Glomerular endothelial cell (primary cell): ENCODE measurements around the gene ENOSF1. TPM values are rescaled to one million over a fixed set of nuclear protein-coding genes. Genes with fewer than 3 reads are reported as not detected.

ENCODE experiments used
- DNase-seq: peaks from one replicate; pipeline ENCODE4 v3.0.0-alpha.2; 2011; ENCODE audit warnings: low read depth, low spot score; ENCODE audit errors: extremely low read depth
- total RNA-seq: library from RNA; depleted of rRNA; stranded (reverse); fragments of >200 nt; gene quantifications from 2 replicates; pipeline ENCODE4 v1.2.3, GENCODE V29; 2015

Gene ENOSF1
- total RNA-seq, 1 donor from 2014 or later, result 27.1 TPM

DNA sequence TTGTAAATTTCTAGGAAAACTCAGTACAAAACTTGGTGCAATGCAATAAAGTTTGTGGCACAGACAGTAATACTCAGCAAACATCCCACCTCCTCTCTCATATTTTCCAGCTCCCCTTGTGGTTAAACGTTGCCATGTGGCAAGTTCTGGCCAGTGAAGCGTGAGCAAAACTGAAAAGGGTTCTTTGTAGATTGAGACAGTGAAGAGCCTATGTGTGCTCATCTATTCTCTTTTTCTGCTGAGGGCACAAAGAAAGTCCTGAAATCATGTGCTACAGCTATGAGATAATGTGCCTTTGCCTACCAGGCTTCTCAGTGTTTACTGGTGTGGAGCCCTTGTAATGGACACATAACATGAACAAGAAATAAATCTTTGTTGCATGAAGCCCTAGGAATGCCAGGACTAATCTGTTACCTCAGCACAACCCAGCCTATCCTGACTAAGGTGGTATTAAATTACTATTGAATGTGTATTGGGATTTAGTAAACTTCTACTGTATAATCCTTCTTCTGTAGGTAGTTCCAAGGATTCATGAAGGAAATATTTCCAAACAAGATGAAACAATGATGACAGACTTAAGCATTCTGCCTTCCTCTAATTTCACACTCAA is 67.9 kb downstream of the ENOSF1 start:
- DNase-seq, result no peak

DNA sequence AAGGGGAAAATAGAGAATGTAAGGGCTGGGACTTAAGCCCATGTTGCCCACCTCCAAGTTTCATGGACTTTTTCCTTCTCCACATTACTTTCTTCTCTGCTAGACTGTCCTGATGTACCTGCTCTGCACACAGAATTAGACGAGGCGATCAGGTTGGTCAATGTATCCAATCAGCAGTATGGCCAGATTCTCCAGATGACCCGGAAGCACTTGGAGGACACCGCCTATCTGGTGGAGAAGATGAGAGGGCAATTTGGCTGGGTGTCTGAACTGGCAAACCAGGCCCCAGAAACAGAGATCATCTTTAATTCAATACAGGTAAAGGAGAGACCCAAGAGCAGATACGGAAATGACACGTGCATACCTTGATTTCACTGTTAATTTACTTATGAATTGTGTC is 71.2 kb downstream of the ENOSF1 start:
- DNase-seq, result no peak

DNA sequence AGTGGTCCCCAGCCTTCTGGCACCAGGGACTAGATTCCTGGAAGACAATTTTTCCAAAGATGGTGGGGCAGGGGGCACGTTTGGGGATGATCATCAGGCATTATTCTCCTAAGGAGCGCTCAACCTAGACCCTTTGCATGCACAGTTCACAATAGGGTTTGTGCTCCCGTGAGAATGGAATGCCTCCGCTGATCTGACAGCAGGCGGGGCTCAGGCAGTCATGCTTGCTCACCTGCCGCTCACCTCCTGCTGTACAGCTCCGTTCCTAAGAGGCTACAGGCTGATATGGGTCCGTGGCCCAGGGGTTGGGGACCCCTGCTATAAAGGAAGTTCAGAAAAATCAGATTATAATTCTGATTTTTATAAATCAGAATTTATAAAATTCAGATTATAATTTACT is 77.3 kb downstream of the ENOSF1 start:
- DNase-seq, result no peak

DNA sequence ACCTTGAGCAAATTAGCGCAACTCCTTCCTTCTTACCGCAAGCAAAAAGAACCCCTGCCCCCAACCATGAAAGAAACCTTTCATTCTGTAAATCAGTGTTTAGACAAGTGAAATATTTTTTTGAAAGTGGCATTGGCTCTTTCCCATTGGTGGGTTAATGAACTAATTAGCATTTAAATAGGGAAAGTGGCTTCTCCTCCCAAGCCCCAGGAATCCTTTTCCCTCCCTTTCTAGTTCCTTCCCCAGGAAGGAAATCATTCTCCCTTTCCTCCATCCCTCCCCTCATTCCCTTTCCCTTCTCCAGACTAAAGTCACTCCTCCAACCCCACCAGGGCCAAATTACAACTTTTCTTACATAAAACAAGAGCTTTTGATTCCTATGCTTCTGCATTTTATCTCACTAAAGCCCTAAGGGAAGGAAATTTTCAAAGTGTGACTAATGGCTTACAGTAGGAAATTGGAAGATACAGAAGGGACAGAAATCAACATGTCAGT is 77.8 kb downstream of the ENOSF1 start:
- DNase-seq, result no peak

DNA sequence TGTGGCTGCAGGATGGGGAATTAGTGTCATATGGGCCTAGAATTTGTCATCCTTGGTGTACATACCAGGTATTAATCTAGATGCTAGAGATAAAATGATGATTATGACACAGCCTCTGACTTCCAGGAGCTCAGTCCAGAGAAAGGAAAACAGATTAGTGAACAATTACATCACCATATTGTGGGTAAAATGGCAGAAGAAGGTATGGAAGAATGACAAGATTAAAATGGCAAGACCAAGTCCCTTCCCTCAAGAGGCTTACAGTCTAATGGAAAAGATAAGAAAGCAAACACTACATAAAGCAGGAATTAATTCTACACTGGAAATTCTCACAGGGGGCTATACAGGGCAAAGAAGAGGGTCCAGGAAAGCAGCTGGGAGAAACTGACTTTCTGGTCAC is 80.9 kb downstream of the ENOSF1 start:
- no peak for DNase-seq

DNA sequence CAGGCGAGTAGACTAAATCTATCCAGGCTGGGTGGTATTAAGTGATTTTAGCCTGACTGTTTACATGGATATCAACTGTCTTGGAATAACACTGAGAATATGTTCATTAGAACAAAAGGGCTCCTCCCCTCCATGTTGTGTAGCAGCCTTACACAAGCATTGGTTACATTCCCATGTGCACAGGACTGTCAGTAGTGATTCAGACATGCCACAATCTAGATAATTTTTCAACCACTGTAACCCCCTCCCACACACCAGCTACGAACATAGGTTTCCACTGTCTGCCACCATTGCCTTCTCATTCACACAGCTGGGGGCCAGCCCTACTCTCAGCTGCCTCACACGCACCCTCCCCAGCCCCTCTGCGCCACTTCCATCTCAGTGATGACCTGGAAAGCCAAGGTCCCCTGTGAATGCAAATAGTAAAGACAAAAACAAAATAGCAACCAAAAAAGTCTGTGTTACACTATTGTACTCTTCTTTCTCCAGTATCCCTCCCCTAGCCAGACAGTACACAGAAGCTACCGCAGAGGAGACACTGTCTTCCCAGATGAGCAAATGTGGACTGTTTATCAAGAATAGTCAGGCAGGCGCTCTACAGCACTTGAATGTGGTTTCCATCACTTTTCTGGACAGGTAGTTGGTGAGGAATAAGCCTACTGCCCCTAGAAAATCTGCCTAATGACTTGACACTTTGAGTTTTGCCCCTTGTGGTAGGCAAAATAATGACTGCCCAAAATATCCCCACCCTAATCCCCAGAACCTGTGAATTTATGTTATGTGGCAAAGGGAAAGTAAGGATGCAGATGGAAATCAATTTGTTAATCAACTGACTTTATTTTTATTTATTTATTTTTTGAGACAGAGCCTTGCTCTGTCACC is 82.9 kb downstream of the ENOSF1 start:
- DNase-seq, result no peak

DNA sequence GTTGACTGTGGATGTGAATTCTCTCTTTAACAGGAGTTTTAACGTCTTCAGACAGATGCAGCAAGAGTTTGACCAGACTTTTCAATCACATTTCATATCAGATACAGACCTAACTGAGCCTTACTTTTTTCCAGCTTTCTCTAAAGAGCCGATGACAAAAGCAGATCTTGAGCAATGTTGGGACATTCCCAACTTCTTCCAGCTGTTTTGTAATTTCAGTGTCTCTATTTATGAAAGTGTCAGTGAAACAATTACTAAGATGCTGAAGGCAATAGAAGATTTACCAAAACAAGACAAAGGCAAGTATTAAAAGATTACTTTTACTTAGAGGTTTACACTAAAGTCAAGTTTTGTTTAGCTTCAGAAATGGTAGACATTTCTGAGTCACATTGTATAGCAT is 85.2 kb downstream of the ENOSF1 start:
- DNase-seq, result no peak

DNA sequence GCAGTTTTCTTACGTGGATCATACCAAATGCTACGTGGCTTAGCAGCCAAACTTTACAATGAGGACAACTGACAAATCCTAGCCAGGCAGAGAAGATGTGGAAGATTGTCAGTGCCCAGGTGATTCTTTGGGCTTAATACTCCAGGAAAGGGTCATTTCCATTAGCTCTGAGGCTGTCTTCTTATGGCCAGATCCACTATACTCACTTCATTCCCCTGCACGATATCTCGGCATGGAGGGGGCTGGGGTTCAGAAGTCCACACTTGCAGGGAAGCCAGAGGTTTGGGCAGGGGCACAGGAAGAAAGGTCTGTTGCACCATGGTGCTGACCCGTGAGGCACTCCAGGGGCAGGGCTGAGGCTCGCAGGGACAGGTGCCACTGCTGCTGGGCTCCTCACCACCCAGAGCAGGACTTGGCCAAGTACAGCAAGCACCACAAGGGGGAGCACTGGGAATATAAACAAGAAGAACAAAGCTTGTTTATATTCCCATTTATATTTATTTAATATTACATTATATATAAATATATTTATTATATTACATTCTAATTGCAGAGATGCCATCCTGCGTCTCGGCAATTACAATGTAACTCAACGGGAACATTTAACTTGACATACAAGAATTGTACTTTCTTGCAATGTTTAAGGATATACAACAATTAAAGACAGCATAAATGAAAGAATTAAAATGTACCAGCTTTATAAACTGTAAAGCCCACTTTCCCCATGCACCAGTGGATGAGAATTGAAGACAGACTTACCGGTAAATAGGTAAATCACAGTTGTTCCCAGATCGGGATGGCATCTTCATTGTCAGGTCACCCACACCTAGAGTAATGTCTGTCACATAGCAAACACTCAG is 88.4 kb downstream of the ENOSF1 start:
- DNase-seq, result peak; percentile 50

DNA sequence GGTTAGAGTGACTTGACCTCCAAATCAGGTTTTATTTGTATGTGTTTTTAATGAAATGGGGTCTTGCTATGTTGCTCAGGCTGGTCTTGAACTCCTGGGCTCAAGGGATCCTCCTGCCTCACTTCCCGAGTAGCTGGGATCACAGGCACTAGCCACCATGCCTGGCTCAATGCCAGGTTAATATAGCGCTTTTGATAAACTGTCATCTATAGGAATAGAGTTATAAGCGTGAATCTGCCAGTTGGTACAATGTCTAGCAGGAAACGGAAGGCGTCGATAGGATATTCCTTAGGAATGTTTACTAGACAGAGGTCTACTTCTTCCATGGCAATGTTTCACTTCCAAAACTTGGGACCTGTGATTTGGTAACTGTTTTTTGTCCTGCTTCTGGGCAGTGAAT is 90.1 kb downstream of the ENOSF1 start:
- DNase-seq, result no peak

DNA sequence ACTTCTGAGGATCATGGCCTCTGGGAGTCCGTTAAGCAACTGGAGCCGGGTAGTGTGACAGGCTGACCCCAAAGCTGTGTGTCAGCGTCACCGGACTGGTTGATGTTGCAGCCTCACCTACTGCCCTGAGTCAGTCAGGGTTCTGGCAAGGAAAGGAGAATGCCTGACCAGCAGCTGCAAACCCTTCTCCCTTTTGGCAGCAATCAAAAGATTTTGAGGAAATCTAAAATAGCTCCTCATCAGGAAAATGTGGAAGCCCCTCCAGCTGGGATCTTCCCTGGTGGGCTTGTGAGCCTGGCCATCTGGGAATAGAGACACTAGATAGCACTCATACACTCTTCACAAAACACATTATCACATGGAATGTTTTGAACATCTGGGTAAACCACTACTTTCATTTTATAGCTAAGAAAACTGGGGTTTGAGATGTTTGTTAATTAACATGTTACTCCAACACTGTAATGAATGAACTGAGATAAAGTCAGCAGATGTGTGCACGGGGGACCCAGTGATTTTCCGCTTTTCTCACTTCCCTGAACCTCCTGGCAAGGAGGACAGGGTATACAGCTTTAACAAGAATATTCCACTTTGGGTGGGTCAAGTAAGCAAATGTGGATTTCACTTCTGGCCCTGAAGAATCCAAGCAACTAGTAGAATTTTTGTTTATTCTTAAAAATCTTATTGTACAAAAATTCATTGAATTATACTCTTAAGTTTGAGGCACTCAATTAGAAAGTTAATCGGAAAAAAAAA is 91.0 kb downstream of the ENOSF1 start:
- no peak for DNase-seq

Other genes with a start within 250 kb of the ENOSF1 start
- gene COLEC12, start 211.9 kb downstream of the ENOSF1 start, total RNA-seq, result 13.2 and 31.7 TPM in 2 replicates
- not detected in 2 replicates for gene CETN1, start 132.2 kb downstream of the ENOSF1 start, total RNA-seq
- gene CLUL1, start 115.6 kb downstream of the ENOSF1 start, total RNA-seq, result 0.63 TPM in 1 of 2 replicates, not detected in the other
- gene TYMS, start 55.0 kb downstream of the ENOSF1 start, total RNA-seq, result 37.0 and 40.5 TPM in 2 replicates
- gene YES1, start 99.6 kb upstream of the ENOSF1 start, total RNA-seq, result 175 and 180 TPM in 2 replicates
- gene ADCYAP1, start 192.2 kb upstream of the ENOSF1 start, total RNA-seq, result 0.12 TPM in 1 of 2 replicates, not detected in the other